HUES6 (cell line): ENCODE measurements around the gene NFYC.

Experiments used
- H3K27ac ChIP-seq: 2 replicates; pipeline ENCODE4 v1.7.0; 2013; ENCODE audit warnings: low read depth, mild to moderate bottlenecking, low read length, inconsistent platforms
- H3K27me3 ChIP-seq: 2 replicates; pipeline ENCODE4 v1.6.1; 2013; ENCODE audit warnings: low read length; ENCODE audit not compliant: control insufficient read depth, insufficient read depth
- H3K36me3 ChIP-seq: 2 replicates; pipeline ENCODE4 v1.6.1; 2013; ENCODE audit warnings: low read length; ENCODE audit not compliant: control insufficient read depth, insufficient read depth
- H3K4me1 ChIP-seq: 2 replicates; pipeline ENCODE4 v1.6.1; 2013; ENCODE audit warnings: low read length; ENCODE audit not compliant: control insufficient read depth, insufficient read depth
- H3K4me3 ChIP-seq: 2 replicates; pipeline ENCODE4 v1.5.1; 2013; ENCODE audit warnings: low read depth, low read length
- H3K9ac ChIP-seq: one replicate; pipeline ENCODE4 v1.6.1; 2013; ENCODE audit warnings: mild to moderate bottlenecking, low read length
- H3K9me3 ChIP-seq: 2 replicates; pipeline ENCODE4 v1.6.1; 2013; ENCODE audit warnings: low read depth, low read length; ENCODE audit not compliant: control insufficient read depth, insufficient read depth

NFYC gene

GRCh38 chr1:40776236-40777072 is 85.0 kb downstream of the NFYC start:
- H3K4me3 ChIP-seq: no peak overlapping the region
- H3K27me3 ChIP-seq: peaks cover 10% of the 10 kb centered on the region
- H3K9me3 ChIP-seq: peaks cover 10% of the 10 kb centered on the region
- H3K9ac ChIP-seq: no peak overlapping the region
- H3K4me1 ChIP-seq: peaks cover 14% of the 10 kb centered on the region
- peaks cover 6% of the 10 kb centered on the region; the same call in 1 of the 2 replicates for H3K36me3 ChIP-seq
- no peak overlapping the region for H3K27ac ChIP-seq

DNA sequence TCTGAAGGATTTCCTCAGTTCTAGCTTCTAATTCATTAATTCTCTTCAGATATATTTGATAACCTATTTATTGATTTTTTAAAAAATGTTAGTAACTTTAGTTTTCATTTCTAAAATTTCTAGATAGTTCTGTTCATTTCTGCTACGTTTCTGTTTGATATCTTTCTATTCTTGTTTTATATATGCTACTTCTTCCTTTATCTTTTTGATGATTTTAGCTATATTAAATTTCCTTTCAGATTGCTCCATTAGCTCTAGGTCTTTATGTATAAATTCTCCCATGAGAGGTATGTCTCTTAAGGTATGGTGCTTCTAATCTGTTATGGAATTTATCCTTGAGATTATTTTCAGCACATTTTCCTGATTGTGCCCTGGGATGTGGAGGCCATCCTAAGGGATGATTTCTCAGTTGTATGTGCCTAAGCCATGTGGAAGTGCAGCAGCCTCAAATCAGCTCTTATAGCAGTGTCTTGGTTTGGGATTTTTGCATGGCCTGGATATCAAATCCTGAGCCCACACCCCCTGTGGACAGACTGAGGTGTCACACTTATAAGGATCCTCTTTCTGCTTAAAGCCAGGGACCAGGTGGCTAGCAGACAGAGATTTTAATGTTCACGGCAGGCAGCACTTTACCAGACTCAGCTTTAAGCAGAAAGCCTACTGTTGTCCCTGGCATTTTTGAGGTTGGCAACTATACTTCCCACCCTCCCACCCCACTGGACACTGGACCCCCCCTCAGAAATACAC is 85.9 kb downstream of the NFYC start:
- peaks cover 10% of the 10 kb centered on the region for H3K9me3 ChIP-seq
- H3K4me1 ChIP-seq: peaks cover 17% of the 10 kb centered on the region
- no peak overlapping the region for H3K4me3 ChIP-seq
- peaks cover 6% of the 10 kb centered on the region; the same call in 1 of the 2 replicates for H3K36me3 ChIP-seq
- no peak overlapping the region for H3K27ac ChIP-seq
- peaks cover 19% of the 10 kb centered on the region for H3K27me3 ChIP-seq
- H3K9ac ChIP-seq: no peak overlapping the region

GRCh38 chr1:40780678-40781607 is 89.4 kb downstream of the NFYC start:
- peaks cover 49% of the 10 kb centered on the region for H3K27me3 ChIP-seq
- H3K9ac ChIP-seq: no peak overlapping the region
- H3K9me3 ChIP-seq: peaks cover 10% of the 10 kb centered on the region
- no peak overlapping the region for H3K27ac ChIP-seq
- peaks cover 12% of the 10 kb centered on the region for H3K4me1 ChIP-seq
- no peak overlapping the region for H3K4me3 ChIP-seq
- peaks cover 6% of the 10 kb centered on the region; the same call in 1 of the 2 replicates for H3K36me3 ChIP-seq

GRCh38 chr1:40781608-40781971 is 90.1 kb downstream of the NFYC start:
- Histone ChIP-seq H3K36me3 (0 out of 2 replicates have a peak, but pooled peaks cover 2% of the 10 kb centered on the region), H3K27ac (no peak overlapping the region), H3K9ac (no peak overlapping the region), H3K4me1 (peaks cover 12% of the 10 kb centered on the region), H3K4me3 (no peak overlapping the region), H3K27me3 (peaks cover 54% of the 10 kb centered on the region), H3K9me3 (peaks cover 4% of the 10 kb centered on the region)

DNA sequence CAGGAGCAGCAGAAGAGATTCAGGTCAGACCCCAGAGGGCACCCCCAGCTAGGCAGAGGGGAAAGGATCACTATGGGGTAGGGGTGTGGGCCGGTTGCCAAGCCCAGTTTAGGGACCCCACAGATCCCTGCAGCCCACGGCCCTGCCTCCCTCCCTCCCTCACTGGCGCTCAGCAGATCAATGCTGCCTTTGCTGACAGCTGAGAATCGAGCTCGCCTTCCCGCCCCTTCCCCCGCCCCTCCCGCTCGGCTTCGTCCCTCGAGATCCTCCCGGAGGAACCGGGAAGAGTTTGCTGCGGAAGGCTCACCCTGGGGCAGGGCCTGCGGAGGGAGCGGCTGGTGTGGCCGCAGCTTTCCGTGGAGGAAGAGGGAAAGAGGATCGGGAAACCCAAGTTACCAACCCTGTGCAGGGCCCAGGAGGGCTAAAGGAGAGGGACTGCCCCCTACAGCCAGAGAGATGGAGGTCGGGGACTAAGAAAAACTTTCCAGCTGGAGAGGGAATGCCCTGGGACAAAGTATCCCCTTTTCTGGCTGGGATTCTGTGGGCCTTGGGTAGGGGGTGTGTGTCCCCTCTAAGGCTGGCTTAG is 91.0 kb downstream of the NFYC start:
- Histone ChIP-seq H3K27me3 (peaks cover 56% of the 10 kb centered on the region), H3K9ac (no peak overlapping the region), H3K36me3 (no peaks in the 10 kb centered on the region), H3K4me3 (peak overlapping the region; percentile 73), H3K27ac (no peak overlapping the region), H3K9me3 (no peaks in the 10 kb centered on the region; the same call in 1 of the 2 replicates), H3K4me1 (peaks cover 13% of the 10 kb centered on the region)

DNA sequence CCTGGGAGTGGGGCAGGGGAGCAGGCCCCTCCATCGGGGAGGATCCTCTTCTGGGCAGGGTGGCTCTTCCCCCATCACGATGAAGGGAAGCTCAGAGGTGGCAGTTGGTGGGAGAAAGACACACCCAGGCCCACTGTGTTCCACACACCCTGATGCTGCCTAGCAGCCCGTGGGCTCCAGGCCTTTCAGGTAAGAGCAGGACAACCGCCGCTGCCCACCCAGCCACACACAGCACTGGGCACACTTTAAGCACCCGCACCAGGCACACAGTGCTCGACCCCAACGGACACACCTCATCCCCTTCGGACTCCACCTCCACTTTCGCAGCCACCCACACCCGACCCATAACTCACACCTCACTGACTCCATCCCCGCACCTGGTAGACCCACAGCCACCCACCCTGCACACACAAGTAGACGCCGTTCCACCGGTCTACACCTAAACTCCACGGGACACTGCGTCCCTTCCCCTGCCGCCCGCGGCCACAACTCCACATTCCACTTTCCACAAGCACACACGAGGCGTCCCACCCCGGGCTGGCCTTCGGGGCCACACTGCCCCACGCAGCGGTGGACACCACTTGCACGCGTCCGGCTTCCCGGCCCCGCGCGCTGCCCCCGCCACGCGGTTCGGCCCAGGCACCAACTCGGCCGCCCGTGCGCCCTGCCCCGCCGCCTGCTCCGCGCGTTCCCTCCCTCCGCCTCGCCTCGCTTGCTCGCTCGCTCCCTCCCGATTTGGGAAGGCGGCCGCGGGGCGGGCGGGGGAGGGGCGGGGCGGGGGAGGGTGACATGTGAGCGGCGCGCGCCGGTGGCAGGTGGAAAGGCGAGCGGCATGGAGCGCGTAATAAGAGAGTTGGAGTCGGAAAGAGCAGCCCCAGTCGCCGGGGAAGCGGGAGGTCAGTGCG is 91.7 kb downstream of the NFYC start, which contains the start of gene KCNQ4:
Gene KCNQ4, plus strand, starts transcription at position 787 of the 905 bp plus-strand sequence. CDS start 307 bp downstream, outside the sequence.
- peaks cover 16% of the 10 kb centered on the region for H3K4me1 ChIP-seq
- H3K36me3 ChIP-seq: no peaks in the 10 kb centered on the region
- H3K9ac ChIP-seq: peak within 1 kb of the TSS; percentile 40
- peak within 1 kb of the TSS; percentile 73 for H3K4me3 ChIP-seq
- H3K27me3 ChIP-seq: peaks cover 56% of the 10 kb centered on the region
- no peaks in the 10 kb centered on the region for H3K9me3 ChIP-seq
- H3K27ac ChIP-seq: no peak within 1 kb of the TSS

GRCh38 chr1:40784141-40784770 is 92.8 kb downstream of the NFYC start:
- Histone ChIP-seq H3K9me3 (no peaks in the 10 kb centered on the region), H3K4me3 (peak overlapping the region; percentile 59), H3K36me3 (no peaks in the 10 kb centered on the region), H3K9ac (no peak overlapping the region), H3K27ac (no peak overlapping the region), H3K27me3 (peaks cover 56% of the 10 kb centered on the region), H3K4me1 (peaks cover 16% of the 10 kb centered on the region)

DNA sequence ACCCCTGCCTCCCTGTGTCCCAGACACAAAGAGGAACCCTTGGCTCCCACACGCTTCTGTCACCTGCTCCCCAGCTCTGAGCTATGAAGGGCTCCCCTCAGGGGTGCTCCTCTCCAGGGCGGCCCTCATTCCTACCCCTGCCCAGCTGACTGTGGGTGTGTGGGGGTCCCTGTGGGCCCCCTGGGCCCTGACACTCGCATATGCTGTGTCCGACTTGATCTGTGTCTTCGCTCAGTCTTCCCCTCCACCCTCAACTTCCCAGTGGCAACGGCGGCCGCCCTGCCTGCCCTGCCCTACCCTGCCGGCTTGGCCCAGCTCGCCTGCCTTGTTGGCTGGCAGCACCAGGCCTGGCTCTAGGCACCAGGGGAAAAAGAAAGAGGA is 93.3 kb downstream of the NFYC start:
- no peaks in the 10 kb centered on the region for H3K9me3 ChIP-seq
- H3K4me1 ChIP-seq: peaks cover 16% of the 10 kb centered on the region
- no peaks in the 10 kb centered on the region for H3K36me3 ChIP-seq
- no peak overlapping the region for H3K27ac ChIP-seq
- H3K9ac ChIP-seq: no peak overlapping the region
- H3K4me3 ChIP-seq: peak overlapping the region; percentile 59
- H3K27me3 ChIP-seq: peaks cover 56% of the 10 kb centered on the region

- H3K4me1 ChIP-seq: peaks cover 16% of the 10 kb centered on the region
- H3K36me3 ChIP-seq: no peaks in the 10 kb centered on the region
- no peak overlapping the region for H3K27ac ChIP-seq
- no peaks in the 10 kb centered on the region for H3K9me3 ChIP-seq
- H3K27me3 ChIP-seq: peaks cover 56% of the 10 kb centered on the region
- H3K4me3 ChIP-seq: no peak overlapping the region
- no peak overlapping the region for H3K9ac ChIP-seq
These were observed 93.9 kb downstream of the NFYC start for GRCh38 chr1:40785446-40785845.
